HFFc6 (cell line): Measurements from ENCODE around the gene RPL37A. TPM values are rescaled to one million over a fixed set of nuclear protein-coding genes. Genes with fewer than 3 reads are reported as not detected.
A peak's percentile ranks its signal among the peaks of the same experiment; 100 is the strongest.
"Not testable (repeated sequence)": the region's sequence is repeated elsewhere in the genome, so short reads cannot be mapped to it uniquely, and the experiment has no call there.

Experiments
- DNase-seq: peaks from one replicate; pipeline ENCODE4 v3.0.0-alpha.2; 2018
- H3K27ac Mint-ChIP-seq: 2 replicates; pipeline ENCODE4 v1.8.0; 2020; ENCODE audit warnings: mild to moderate bottlenecking, mixed read lengths
- H3K27me3 Mint-ChIP-seq: 2 replicates; pipeline ENCODE4 v1.8.0; 2021; ENCODE audit warnings: mild to moderate bottlenecking, moderate library complexity, mixed read lengths; ENCODE audit not compliant: insufficient read depth
- H3K36me3 Mint-ChIP-seq: 2 replicates; pipeline ENCODE4 v1.8.0; 2021; ENCODE audit warnings: low read depth, mixed read lengths
- H3K4me1 Mint-ChIP-seq: 2 replicates; pipeline ENCODE4 v1.8.0; 2020; ENCODE audit warnings: low read depth, mixed read lengths
- H3K4me3 Mint-ChIP-seq: 2 replicates; pipeline ENCODE4 v1.8.0; 2020; ENCODE audit warnings: mild to moderate bottlenecking, moderate library complexity, mixed read lengths
- H3K9me3 Mint-ChIP-seq: 2 replicates; pipeline ENCODE4 v1.8.0; 2020; ENCODE audit warnings: mild to moderate bottlenecking, mixed read lengths
- CTCF ChIP-seq: fragments of 200-600 bp; sonication (generic); IDR thresholded peaks from 2 replicates; pipeline ENCODE4 v1.5.0; 2021; ENCODE audit warnings: antibody characterized with exemption, mild to moderate bottlenecking
- total RNA-seq, 6 experiments: library from RNA; stranded (reverse); fragmentation: NEBNext Ultra II Directional; extraction: Animal tissue kit (Norgen Biotek cat#: 25700); gene quantifications; 2 replicates in 1 of 6; 3 replicates in 5 of 6; pipeline ENCODE4 v1.2.3, GENCODE V29; 2021

The RPL37A gene
- total RNA-seq, 6 experiments from 2014 or later = 1,992 to 3,122 (median 2,808) TPM

- Mint-ChIP-seq H3K9me3 (no peaks in the 10 kb centered on the region), H3K4me3 (no peak overlapping the region), H3K27ac (peak overlapping the region; percentile 25), H3K4me1 (peaks cover 56% of the 10 kb centered on the region), H3K36me3 (peaks cover 38% of the 10 kb centered on the region), H3K27me3 (no peaks in the 10 kb centered on the region; the same call in 1 of the 2 replicates)
- TF ChIP-seq CTCF = no peak
- DNase-seq = no peak
These were observed 8.8 kb downstream of the RPL37A start for GRCh38 chr2:216507220-216508160.

- Mint-ChIP-seq H3K36me3 (peaks cover 31% of the 10 kb centered on the region), H3K4me3 (no peak overlapping the region), H3K9me3 (no peaks in the 10 kb centered on the region), H3K27ac (peak overlapping the region; percentile 40; the same call in 1 of the 2 replicates), H3K27me3 (no peaks in the 10 kb centered on the region; the same call in 1 of the 2 replicates), H3K4me1 (peaks cover 48% of the 10 kb centered on the region)
- no peak for DNase-seq
- no peak for TF ChIP-seq CTCF
These were observed 9.6 kb downstream of the RPL37A start for GRCh38 chr2:216508229-216508628.

GRCh38 chr2:216516730-216517350 is 18.2 kb downstream of the RPL37A start:
- DNase-seq = peak; percentile 53
- H3K9me3 Mint-ChIP-seq = no peaks in the 10 kb centered on the region
- TF ChIP-seq CTCF = peak; percentile 90
- peaks cover 16% of the 10 kb centered on the region for H3K4me1 Mint-ChIP-seq
- H3K27me3 Mint-ChIP-seq = no peaks in the 10 kb centered on the region
- H3K36me3 Mint-ChIP-seq = no peaks in the 10 kb centered on the region
- no peak overlapping the region for H3K27ac Mint-ChIP-seq
- H3K4me3 Mint-ChIP-seq = no peak overlapping the region

GRCh38 chr2:216517447-216518225 is 19.0 kb downstream of the RPL37A start:
- Mint-ChIP-seq H3K27ac (no peak overlapping the region), H3K4me1 (peaks cover 16% of the 10 kb centered on the region), H3K4me3 (no peak overlapping the region), H3K9me3 (no peaks in the 10 kb centered on the region), H3K36me3 (no peaks in the 10 kb centered on the region), H3K27me3 (no peaks in the 10 kb centered on the region)
- DNase-seq = no peak
- TF ChIP-seq CTCF = no peak

GRCh38 chr2:216518566-216519119 is 20.0 kb downstream of the RPL37A start:
- H3K4me1 Mint-ChIP-seq = peaks cover 16% of the 10 kb centered on the region
- not testable (repeated sequence) for H3K36me3 Mint-ChIP-seq, H3K9me3 Mint-ChIP-seq, H3K27ac Mint-ChIP-seq, H3K4me3 Mint-ChIP-seq, DNase-seq, H3K27me3 Mint-ChIP-seq
